ENCODE results near the gene AATK.

DNA sequence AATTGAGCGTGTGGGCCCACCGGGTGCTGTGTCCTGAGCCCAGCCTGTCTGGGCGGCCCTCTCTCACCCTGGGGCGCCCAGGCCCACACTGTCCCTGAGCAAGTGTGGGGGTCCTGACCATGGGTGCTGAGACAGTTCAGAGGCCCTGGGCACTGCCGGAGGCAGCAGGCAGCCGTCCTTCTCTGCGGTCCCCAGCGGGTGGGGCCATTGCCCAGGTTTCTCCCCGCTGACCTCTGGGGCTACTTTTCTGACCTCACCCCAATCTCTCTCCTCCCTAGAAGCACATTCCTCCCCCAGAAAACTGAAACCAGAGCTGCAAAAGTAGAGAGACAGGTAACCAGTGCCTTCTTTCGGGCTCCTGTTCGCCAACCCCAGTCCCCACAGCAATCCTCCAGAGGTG, 36.7 kb downstream of the AATK start:
- TF ChIP-seq POLR2A (IDR thresholded peaks at IDR 0.05; ENCODE audit: low read length) (no peak), GATA1 (IDR thresholded peaks at IDR 0.05; ENCODE audit: low read depth, low read length) (no peak)
